DMS79 (cell line): Measurements from ENCODE around the gene ANP32B.
A peak's percentile ranks its signal among the peaks of the same experiment; 100 is the strongest.

ENCODE experiments used
- DNase-seq: peaks from one replicate; lab custom pipeline; 2025; lab: John Stamatoyannopoulos, UW

The ANP32B gene

DNA sequence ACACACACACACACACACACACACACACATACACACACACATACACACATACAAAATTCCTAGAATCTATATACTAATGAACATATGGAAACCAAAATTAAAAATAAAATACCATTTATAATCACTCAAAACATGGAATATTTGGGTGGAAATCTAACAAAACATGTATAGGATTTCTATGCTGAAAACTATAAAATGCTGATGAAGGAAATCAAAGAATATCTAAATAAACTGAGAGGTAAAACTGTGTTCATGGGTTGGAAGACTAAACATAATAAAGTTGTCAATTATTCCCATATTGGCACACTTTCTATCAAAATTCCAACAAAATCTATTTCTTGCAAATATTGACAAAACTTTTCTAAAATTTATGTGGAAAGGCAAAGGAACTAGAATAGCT lies 48.0 kb downstream of the ANP32B start:
- DNase-seq: no peak

DNA sequence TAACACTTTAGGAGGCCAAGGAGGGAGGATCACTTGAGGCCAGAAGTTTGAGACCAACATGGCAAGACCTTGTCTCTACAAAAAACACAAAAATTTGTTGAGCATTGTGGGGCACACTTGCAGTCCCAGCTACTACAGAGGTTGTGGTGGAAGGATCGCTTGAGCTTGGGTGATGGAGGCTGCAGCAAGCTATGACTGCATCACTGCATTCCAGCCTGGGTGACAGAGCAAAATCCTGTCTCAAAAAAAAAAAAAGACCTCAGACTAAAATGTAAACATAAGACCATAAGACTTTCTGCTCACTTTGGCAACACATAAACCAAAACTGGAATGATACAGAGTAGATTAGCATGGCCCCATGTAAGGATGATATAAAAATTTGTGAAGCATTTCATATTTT lies 48.8 kb downstream of the ANP32B start:
- DNase-seq: no peak

- no peak for DNase-seq
These were observed 51.7 kb downstream of the ANP32B start for GRCh38 chr9:98034593-98035546.

DNA sequence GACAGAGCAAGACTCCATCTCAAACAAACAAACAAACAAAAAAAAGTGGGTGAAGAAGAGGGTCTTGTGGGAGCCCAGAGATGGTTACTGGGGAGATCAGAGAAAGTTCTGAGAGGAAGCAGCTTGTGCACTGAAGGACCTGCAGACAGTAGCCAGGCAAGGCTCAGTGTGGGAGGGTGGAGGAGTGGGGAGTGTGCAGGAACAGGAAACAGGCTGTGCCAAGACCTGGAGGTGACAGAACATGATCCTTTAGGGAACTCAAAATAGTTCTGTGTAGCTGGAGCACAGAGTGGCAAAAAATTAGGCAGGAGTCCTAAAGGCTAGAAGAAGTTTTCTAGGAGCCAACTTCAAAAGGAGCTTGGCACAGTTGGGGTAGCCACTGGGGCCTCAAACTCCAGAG lies 54.2 kb downstream of the ANP32B start:
- no peak for DNase-seq

GRCh38 chr9:98038958-98039357 lies 55.8 kb downstream of the ANP32B start:
- DNase-seq: no peak

- DNase-seq: no peak
These were observed 56.5 kb downstream of the ANP32B start for GRCh38 chr9:98039607-98040017.

GRCh38 chr9:98040212-98040611 lies 57.1 kb downstream of the ANP32B start:
- DNase-seq: no peak

DNA sequence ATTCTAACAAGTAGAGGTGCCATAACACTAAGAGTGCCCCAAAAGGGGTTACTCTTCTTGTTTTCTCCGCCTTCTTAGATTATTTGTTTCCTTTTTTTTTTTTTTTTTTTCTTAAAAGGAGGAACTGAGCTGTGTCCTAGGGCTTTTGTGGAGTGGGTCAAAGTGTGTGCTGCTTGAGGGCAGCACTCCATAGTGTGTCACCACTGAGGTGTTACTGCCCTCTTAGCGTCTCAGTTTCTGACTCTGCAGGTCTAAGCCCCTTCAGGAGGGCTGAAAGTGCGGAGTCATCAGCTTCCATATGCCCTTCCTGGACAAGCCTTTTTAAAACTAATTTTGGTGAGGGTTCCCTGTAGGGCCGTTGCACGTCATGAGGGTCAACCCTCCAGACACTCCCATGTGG lies 60.8 kb downstream of the ANP32B start:
- no peak for DNase-seq

DNA sequence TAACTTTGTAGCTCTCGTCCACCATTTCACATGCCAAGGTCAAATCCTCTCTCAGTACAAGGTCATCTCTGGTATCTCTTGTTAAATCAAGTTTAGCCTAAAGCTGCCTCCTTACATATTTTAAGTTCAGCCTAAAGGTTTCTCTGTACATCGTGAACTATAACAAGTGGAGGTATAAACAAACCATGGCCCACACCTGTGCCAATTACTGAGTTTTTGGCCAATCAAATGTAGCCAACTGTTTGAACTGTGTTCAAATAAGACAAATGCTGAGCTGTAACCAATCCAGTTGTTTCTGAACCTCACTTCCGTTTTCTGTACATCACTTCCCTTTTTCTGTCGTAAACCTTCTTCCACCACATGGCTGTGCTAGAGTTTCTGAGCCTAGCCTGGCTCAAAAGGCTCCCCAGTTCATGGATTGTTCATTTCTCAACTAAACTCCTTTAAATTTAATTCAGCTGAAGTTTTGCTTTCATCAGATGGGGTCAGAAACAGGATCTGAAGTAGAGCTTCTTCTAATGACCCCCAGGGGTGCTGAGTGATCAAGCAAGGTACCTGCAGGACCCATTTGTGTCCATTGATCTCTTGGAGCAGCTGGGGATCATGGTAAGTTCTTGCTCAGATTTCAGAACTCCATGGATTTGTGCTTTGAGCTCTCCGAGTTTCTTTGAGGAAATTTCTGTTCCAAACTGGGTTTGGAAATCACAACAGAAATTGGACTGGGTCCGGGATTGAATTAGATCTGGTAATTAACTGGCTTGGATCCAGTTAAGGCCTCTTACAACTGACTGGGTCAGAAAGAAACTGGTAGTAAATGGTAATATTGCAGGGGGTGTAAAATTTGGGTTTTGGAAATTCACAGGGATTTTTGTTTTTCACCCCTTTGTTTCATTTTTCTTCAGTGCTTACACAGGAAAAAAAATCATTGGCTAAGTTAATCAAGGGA lies 62.4 kb downstream of the ANP32B start:
- no peak for DNase-seq

- no peak for DNase-seq
These were observed 63.0 kb downstream of the ANP32B start for GRCh38 chr9:98046180-98046543.

DNA sequence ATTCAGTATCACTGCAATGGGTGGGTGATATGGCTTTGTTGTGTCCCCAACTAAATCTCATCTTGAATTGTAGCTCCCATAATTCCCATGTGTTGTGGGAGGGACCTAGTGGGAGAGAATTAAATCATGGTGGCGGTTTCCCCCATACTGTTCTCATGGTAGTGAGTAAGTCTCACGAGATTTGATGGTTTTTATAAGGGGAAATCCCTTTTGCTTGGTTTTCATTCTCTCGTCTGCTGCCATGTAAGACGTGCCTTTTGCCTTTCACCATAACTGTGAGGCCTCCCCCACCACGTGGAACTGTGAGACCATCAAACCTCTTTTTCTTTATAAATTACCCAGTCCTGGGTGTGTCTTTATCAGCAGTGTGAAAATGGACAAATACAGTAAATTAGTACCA lies 63.9 kb downstream of the ANP32B start:
- DNase-seq: no peak

GRCh38 chr9:98049288-98050072 lies 66.3 kb downstream of the ANP32B start:
- DNase-seq: no peak

- no peak for DNase-seq
These were observed 67.2 kb downstream of the ANP32B start for GRCh38 chr9:98050351-98050750.

DNA sequence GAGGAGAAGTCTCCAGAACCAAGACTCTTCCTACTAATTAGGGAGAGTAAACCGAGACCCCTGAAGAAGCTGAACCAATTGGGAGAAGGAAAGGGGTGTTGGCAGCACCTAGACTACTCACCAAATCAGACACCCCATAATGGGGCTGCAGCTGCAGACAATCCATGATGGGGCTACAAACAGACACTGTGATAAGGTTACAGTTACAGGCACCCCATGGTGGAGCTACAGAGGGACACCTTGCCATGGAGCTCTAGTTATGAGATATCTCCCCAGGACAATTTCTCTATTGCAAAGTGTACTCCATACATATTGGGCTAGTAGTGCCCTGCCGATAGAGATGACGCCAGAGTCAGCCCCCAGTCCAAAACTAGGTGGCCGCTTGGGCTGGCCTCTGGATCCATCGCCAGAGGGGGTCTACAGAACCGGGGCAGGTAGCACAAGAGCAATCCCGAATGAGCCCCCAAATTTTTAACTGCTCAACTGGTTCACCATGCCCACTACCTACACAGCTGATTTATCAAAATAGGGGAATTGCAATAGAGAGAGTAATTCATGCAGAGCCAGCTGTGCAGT lies 71.3 kb downstream of the ANP32B start:
- no peak for DNase-seq

DNA sequence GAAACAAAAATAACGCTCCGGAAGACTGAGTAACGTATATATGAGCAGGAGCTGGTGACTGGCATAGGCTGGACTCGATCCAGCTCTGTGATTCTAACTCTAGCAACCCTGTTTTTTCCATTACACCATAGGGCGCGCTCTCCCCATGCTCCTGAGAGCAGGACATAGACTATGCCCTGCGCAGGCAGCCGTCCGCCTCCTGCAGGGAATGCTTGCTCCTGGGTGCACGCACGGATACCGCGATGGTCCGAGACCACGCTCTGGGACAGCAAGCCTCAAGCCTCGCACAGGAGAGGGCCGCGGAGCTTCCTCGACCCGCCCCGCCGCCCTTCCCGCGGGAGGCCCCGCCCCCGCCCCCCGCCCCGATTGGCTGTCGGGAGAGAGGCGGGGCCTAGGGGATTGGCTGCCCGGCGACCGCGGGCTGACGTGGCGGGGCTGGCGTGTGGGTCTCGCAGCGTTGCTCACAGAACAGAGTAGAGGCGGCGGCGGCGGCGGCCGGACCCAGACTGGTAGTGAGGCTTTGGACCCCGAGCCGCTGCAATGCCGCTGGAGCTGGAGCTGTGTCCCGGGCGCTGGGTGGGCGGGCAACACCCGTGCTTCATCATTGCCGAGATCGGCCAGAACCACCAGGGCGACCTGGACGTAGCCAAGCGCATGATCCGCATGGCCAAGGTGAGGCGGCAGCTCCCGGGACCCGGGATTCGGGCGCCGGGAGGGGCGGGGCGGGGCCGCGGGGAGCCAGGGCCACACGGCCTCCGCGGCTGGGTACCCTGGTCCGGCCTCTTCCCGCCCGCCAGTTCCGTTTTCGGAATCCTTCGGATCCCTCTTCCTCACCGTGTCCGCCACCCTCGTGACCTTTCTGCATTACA lies 73.4 kb downstream of the ANP32B start, which contains the start of gene NANS:
TSS of gene NANS (plus strand) at position 464 of the 869 bp plus-strand sequence. CDS start at position 541, 77 bp downstream.
- peak; percentile 50 for DNase-seq

- no peak for DNase-seq
These were observed 74.1 kb downstream of the ANP32B start for GRCh38 chr9:98057138-98057799.

- DNase-seq: no peak
These were observed 79.0 kb downstream of the ANP32B start for GRCh38 chr9:98062161-98062560.

- DNase-seq: no peak
These were observed 81.7 kb downstream of the ANP32B start for GRCh38 chr9:98064623-98065392.
